ACHN (cell line): ENCODE measurements around the gene KIRREL2.
A peak's percentile ranks its signal among the peaks of the same experiment; 100 is the strongest.
"Not testable (repeated sequence)": the region's sequence is repeated elsewhere in the genome, so short reads cannot be mapped to it uniquely, and the experiment has no call there.

Experiments used
- DNase-seq: peaks from one replicate; pipeline ENCODE4 v3.0.0-alpha.2; 2015
- in situ Hi-C: cut with HindIII; loops from 2 replicates; pipeline ENCODE4 v1.10.0; 2017; ENCODE audit warnings: low sequenced_read_pairs, low pct_ligation_motif_present, low pct_unique_long_range_greater_than_20kb

Gene KIRREL2

GRCh38 chr19:35862528-35862927 lies 5.8 kb downstream of the KIRREL2 start:
- no peak for DNase-seq
- in situ Hi-C loops = no loop called here

DNA sequence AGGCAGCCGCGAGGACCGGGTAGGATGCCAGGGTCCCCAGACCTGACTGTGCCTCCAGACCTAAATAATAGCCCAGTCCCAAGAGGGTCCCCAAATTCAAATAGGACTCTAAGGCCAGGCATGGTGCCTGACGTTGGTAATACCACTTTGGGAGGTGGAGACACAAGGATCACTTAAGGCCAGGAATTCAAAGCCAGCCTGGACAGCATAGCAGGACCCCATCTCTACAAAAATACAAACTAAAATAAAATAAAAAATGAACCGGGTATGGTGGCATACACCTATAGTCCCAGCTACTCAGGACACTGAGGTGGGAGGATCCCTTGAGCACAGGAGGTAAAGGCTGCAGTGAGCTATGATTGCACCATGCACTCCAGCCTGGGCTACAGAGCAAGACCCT lies 6.3 kb downstream of the KIRREL2 start:
- no peak for DNase-seq
- in situ Hi-C loops = no loop called here

- in situ Hi-C loops = no loop called here
- peak; percentile 33 for DNase-seq
These were observed 11.6 kb downstream of the KIRREL2 start, which contains the start of gene APLP1 for GRCh38 chr19:35868172-35868822. APLP1 (plus strand) TSS chr19:35868574; CDS start chr19:35868637, 63 bp downstream.

DNA sequence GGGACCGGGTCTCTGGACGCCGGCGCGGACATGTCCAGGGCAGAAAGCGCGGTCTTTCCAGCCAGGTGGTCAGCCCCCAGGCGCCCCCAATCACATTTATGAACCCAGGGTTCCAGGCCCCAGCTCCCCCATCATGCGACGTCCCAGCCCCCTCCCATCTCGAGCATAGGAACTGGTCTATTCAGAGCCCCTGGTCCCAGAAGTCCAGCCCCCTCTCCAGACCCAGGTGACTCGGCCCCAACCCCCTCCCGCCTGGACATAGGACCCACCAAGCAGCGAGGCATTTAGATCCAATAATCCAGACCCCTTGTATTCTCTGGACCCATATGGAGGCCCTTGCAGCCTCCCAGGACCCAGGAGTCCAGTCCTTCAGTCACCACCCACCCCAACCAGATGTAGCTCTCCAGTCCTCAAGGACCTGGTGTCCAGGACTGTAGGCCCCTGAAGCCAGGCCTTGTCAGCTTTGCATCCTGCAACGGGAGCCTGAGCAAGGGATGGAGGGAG lies 12.2 kb downstream of the KIRREL2 start:
- no peak for DNase-seq
- in situ Hi-C loops = no loop called here

- DNase-seq = peak; percentile 84
These were observed 12.8 kb downstream of the KIRREL2 start for GRCh38 chr19:35869327-35870123.

DNA sequence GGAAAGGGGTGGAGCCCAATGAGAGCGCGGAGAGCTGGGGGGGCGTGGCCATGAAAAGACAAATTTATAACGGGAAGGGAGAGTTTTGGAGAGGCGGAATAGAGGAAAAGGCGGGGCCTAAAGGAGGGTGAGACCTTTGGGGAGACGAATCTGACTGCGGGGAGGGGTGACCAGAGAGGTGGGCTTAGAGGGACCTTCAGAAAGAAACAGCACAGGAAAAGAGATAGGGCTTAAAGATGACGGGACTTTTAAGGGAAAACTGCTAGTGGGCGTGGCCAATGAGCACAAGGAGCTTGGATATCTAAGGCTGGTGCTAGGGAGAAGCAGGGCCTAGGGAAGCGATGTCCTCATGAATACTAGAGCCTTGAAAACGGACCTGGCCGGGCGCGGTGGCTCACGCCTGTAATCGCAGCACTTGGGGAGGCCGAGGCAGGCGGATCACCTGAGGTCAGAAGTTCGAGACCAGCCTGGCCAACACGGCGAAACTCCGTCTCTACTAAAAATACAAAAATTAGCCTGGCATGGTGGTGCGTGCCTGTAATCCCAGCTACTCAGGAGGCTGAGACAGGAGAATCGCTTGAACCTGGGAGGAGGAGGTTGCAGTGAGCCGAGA lies 13.5 kb downstream of the KIRREL2 start:
- in situ Hi-C loops = not testable (repeated sequence)
- peak; percentile 9 for DNase-seq

More at GRCh38 chr19:35869327-35870123, 12.8 kb downstream of the KIRREL2 start:
- in situ Hi-C loops = no loop called here

DNA sequence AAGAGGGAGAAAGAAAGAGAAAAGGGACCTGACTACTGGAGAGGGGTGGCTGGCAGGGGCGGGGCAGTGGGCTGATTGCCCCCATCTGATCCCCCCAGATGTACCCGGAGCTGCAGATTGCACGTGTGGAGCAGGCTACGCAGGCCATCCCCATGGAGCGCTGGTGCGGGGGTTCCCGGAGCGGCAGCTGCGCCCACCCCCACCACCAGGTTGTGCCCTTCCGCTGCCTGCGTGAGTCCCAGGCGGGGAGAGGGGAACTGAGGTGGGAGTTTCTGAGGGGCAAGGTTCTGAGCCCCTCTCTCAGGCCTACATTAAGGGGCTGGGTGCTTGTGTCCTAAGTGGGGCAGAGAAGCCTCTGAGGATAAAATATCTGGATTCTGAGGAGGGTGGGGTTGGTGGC lies 14.1 kb downstream of the KIRREL2 start:
- DNase-seq = no peak
- in situ Hi-C loops = no loop called here

- in situ Hi-C loops = no loop called here
- DNase-seq = no peak
These were observed 14.9 kb downstream of the KIRREL2 start for GRCh38 chr19:35871611-35872010.

- no peak for DNase-seq
- in situ Hi-C loops = no loop called here
These were observed 15.5 kb downstream of the KIRREL2 start for GRCh38 chr19:35872180-35872579.

GRCh38 chr19:35874392-35874930 lies 17.8 kb downstream of the KIRREL2 start:
- in situ Hi-C loops = no loop called here
- no peak for DNase-seq

DNA sequence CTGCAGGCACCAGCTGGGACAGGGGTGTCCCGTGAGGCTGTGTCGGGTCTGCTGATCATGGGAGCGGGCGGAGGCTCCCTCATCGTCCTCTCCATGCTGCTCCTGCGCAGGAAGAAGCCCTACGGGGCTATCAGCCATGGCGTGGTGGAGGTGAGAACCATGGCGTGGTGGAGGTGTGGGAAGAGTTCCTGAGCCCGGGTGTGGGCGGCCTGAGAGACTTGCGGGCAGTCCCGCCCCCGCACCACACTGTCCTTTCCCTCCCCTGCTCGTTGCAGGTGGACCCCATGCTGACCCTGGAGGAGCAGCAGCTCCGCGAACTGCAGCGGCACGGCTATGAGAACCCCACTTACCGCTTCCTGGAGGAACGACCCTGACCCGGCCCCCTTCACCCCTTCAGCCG lies 22.4 kb downstream of the KIRREL2 start:
- in situ Hi-C loops = no loop called here
- DNase-seq = no peak

DNA sequence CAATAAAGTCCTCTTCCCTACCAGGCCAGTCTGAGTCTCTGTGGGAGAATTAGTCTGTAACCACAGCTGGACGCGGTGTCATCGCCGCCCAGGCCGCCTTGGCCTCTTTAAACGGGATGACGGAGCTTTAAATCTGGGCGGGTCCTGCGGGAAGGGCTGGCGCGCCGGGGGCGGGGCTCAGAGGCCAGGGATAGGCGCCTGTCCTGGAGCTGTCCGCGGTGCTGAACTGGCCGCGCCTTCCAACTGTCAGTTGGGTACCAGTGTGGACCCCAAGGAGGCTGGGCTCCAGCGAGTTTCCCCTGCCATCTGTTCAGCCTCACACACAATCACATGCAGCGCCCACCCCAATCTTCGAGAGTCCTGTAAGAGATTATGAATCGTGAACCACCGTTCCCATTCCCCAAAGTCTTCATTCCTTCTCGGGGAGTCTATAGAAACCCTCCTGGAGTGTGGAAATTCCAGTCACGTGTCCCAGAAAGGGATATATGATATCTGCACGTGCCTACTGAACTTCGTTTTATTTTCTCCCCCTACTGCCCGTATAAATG lies 23.1 kb downstream of the KIRREL2 start:
- peak; percentile 87 for DNase-seq
- in situ Hi-C loops = no loop called here

GRCh38 chr19:35882114-35882832 lies 25.6 kb downstream of the KIRREL2 start:
- DNase-seq = peak; percentile 69
- in situ Hi-C loops = no loop called here

GRCh38 chr19:35883882-35884281 lies 27.2 kb downstream of the KIRREL2 start:
- DNase-seq = no peak
- in situ Hi-C loops = no loop called here

- in situ Hi-C loops = no loop called here
- DNase-seq = no peak
These were observed 28.6 kb downstream of the KIRREL2 start for GRCh38 chr19:35885225-35885738.

DNA sequence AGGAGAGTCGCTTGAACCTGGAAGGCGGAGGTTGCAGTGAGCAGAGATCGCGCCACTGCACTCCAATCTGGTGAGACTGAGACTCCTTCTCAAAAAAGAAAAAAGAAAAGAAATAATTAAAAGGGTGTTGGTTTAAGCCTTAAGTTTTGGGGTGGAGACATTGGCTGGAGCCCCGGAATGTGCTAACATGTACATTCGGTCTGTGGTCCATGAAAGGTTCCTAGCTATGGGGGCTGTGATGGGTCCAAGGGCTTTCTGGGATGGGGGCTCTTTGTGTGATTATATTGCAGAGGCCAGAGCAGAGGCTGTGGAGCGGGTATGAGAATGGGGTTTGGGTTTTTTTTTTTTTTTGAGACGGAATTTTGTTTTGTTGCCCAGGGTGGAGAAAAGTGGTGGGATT lies 29.2 kb downstream of the KIRREL2 start:
- DNase-seq = no peak
- in situ Hi-C loops = no loop called here

GRCh38 chr19:35887197-35887596 lies 30.5 kb downstream of the KIRREL2 start:
- DNase-seq = no peak
- in situ Hi-C loops = no loop called here

GRCh38 chr19:35888398-35888797 lies 31.7 kb downstream of the KIRREL2 start:
- in situ Hi-C loops = no loop called here
- no peak for DNase-seq
